IMR-90 (cell line): Measurements from ENCODE around the gene DDN. TPM values are rescaled to one million over a fixed set of nuclear protein-coding genes. Genes with fewer than 3 reads are reported as not detected.

Experiments used
- ATAC-seq: fragments of 200-7000 bp; cut with Tn5 transposase; 2 replicates; pipeline ENCODE4 v1.9.1; 2020; ENCODE audit warnings: low read depth, mild to moderate bottlenecking, moderate library complexity
- BruUV-seq: library from RNA; stranded (reverse); fragments of 400-500 nt; replicated peaks from 2 replicates; lab custom pipeline; 2021; lab: Mats Ljungman, UMichigan
- CTCF ChIA-PET: fragments of 300-600 bp; formaldehyde crosslinking; extraction: SDS; loops from one replicate; lab custom pipeline; 2021; ENCODE audit warnings: antibody characterized with exemption; lab: Yijun Ruan, JAX
- POLR2A ChIA-PET: fragments of 300-600 bp; sonication (Branson Sonifier 250); formaldehyde crosslinking; loops from one replicate; lab custom pipeline; 2022; ENCODE audit warnings: antibody characterized with exemption; ENCODE audit not compliant: unreplicated experiment; lab: Charles Lee
- DNase-seq: peaks from one replicate; pipeline ENCODE4 v3.0.0; 2013
- H2AFZ ChIP-seq: replicated peaks from 2 replicates; pipeline ENCODE3; 2013; ENCODE audit warnings: low read length, mild to moderate bottlenecking; ENCODE audit not compliant: poor library complexity
- H2AK5ac ChIP-seq: 2 replicates; pipeline ENCODE4 v1.6.1; 2013; ENCODE audit warnings: low read depth, low read length, inconsistent platforms
- H2AK9ac ChIP-seq: replicated peaks from 2 replicates; pipeline ENCODE3; 2013; ENCODE audit warnings: mild to moderate bottlenecking, low read depth, low read length, moderate library complexity; ENCODE audit not compliant: poor library complexity
- H2BK120ac ChIP-seq: 2 replicates; pipeline ENCODE4 v1.6.1; 2013; ENCODE audit warnings: low read depth, low read length, inconsistent platforms
- H2BK15ac ChIP-seq: 3 replicates; pipeline ENCODE4 v1.6.1; 2013; ENCODE audit warnings: low read depth, low read length, inconsistent platforms
- H2BK20ac ChIP-seq: 2 replicates; pipeline ENCODE4 v1.6.1; 2013; ENCODE audit warnings: low read depth, mild to moderate bottlenecking, inconsistent platforms, low read length, moderate library complexity
- H2BK5ac ChIP-seq: 2 replicates; pipeline ENCODE4 v1.6.1; 2013; ENCODE audit warnings: mild to moderate bottlenecking, low read depth, low read length, inconsistent platforms; ENCODE audit not compliant: poor library complexity, severe bottlenecking
- H3K14ac ChIP-seq: replicated peaks from 2 replicates; pipeline ENCODE4 v1.6.1; 2013; ENCODE audit warnings: low read depth, low read length, inconsistent platforms
- H3K18ac ChIP-seq: 2 replicates; pipeline ENCODE4 v1.6.1; 2013; ENCODE audit warnings: low read depth, low read length, control low read depth
- H3K23ac ChIP-seq: 2 replicates; pipeline ENCODE4 v1.6.1; 2013; ENCODE audit warnings: low read depth, low read length, inconsistent platforms
- H3K27ac ChIP-seq: 2 replicates; pipeline ENCODE4 v1.5.1; 2013; ENCODE audit warnings: mild to moderate bottlenecking, control low read depth, low read length; ENCODE audit not compliant: insufficient read depth
- H3K27me3 ChIP-seq: 2 replicates; pipeline ENCODE4 v1.6.1; 2013; ENCODE audit warnings: low read length; ENCODE audit not compliant: control insufficient read depth, insufficient read depth
- H3K36me3 ChIP-seq: 2 replicates; pipeline ENCODE4 v1.6.1; 2013; ENCODE audit warnings: low read length, mixed read lengths; ENCODE audit not compliant: control insufficient read depth, insufficient read depth
- H3K4ac ChIP-seq: 2 replicates; pipeline ENCODE4 v1.6.1; 2013; ENCODE audit warnings: low read depth, low read length, inconsistent platforms
- H3K4me1 ChIP-seq: 2 replicates; pipeline ENCODE4 v1.6.1; 2013; ENCODE audit warnings: low read length, mixed read lengths; ENCODE audit not compliant: control insufficient read depth, insufficient read depth
- H3K4me2 ChIP-seq: 2 replicates; pipeline ENCODE4 v1.6.1; 2013; ENCODE audit warnings: low read depth, mild to moderate bottlenecking, control low read depth, low read length, moderate library complexity
- H3K4me3 ChIP-seq: 2 replicates; pipeline ENCODE4 v1.5.1; 2013; ENCODE audit warnings: low read depth, mild to moderate bottlenecking, control low read depth, low read length, moderate library complexity; ENCODE audit not compliant: insufficient read depth
- H3K56ac ChIP-seq: 2 replicates; pipeline ENCODE4 v1.6.1; 2013; ENCODE audit warnings: low read length, inconsistent platforms; ENCODE audit not compliant: insufficient read depth; ENCODE audit errors: extremely low read depth
- H3K79me1 ChIP-seq, 2 experiments: 2 replicates each; pipeline ENCODE4 v1.6.1; 2013; ENCODE audit warnings: low read length in 2 of 2, inconsistent platforms in 1 of 2, low read depth in 1 of 2
- H3K9ac ChIP-seq: 2 replicates; pipeline ENCODE4 v1.6.1; 2013; ENCODE audit warnings: low read depth, low read length, control low read depth
- H3K9me1 ChIP-seq: 2 replicates; pipeline ENCODE4 v1.6.1; 2013; ENCODE audit warnings: low read length, inconsistent platforms; ENCODE audit not compliant: insufficient read depth
- H3K9me3 ChIP-seq: 2 replicates; pipeline ENCODE4 v1.6.1; 2013; ENCODE audit warnings: low read length; ENCODE audit not compliant: control insufficient read depth, insufficient read depth
- H4K20me1 ChIP-seq: 2 replicates; pipeline ENCODE4 v1.6.1; 2013; ENCODE audit warnings: low read length, inconsistent platforms; ENCODE audit not compliant: insufficient read depth
- H4K5ac ChIP-seq: 2 replicates; pipeline ENCODE4 v1.6.1; 2013; ENCODE audit warnings: mild to moderate bottlenecking, low read depth, low read length, control low read depth
- H4K8ac ChIP-seq, 2 experiments: 2 replicates each; pipeline ENCODE4 v1.6.1; 2013; ENCODE audit warnings: low read depth in 2 of 2, low read length in 2 of 2, control low read depth in 1 of 2, inconsistent platforms in 1 of 2
- H4K91ac ChIP-seq: 2 replicates; pipeline ENCODE4 v1.6.1; 2013; ENCODE audit warnings: low read depth, low read length, inconsistent platforms; ENCODE audit not compliant: insufficient read depth
- BHLHE40 ChIP-seq: fragments of 150-350 bp; IDR thresholded peaks from 2 replicates; pipeline ENCODE4 v1.6.1; 2016; ENCODE audit warnings: mild to moderate bottlenecking, low read depth, low read length
- WGBS, 2 experiments: methylation state at CpG; one replicate each; pipeline versions ENCODE4 v1.1.5 to v1.1.7; 2013; ENCODE audit warnings: missing lambda C conversion rate in 2 of 2; ENCODE audit not compliant: insufficient read length in 1 of 2; ENCODE audit errors: extremely low coverage in 2 of 2; 5-methylcytosine and 5-hydroxymethylcytosine counted together
- dilution Hi-C: fragments of 300-500 bp; cut with HindIII; formaldehyde crosslinking; loops from one replicate; pipeline ENCODE4 v1.14.3; 2018; ENCODE audit warnings: low sequenced_read_pairs; ENCODE audit not compliant: unreplicated experiment
- in situ Hi-C: fragments of 300-500 bp; cut with MboI; formaldehyde crosslinking; loops from 3 replicates; pipeline ENCODE4 v1.14.3; 2019; ENCODE audit warnings: low sequenced_read_pairs, inconsistent platforms, mixed read lengths
- intact Hi-C: fragments of 100-400 bp; cut with micrococcal nuclease; formaldehyde crosslinking; loops from 2 replicates; pipeline ENCODE4 v1.10.0; 2022
- polyA plus RNA-seq, 3 experiments: library from polyadenylated mRNA; depleted of rRNA; stranded (reverse); fragments of >200 nt; gene quantifications; 2 replicates each; pipeline ENCODE4 v1.2.3, GENCODE V29; 2012; ENCODE audit warnings: low replicate concordance in 1 of 3
- total RNA-seq: library from RNA; depleted of rRNA; stranded (reverse); fragments of >200 nt; gene quantifications from 2 replicates; pipeline ENCODE4 v1.2.3, GENCODE V29; 2012

Gene DDN
- total and polyA plus RNA-seq, 2 of the 4 experiments (the other 2 are of a cell fraction): 0.18 to 0.21 TPM

DNA sequence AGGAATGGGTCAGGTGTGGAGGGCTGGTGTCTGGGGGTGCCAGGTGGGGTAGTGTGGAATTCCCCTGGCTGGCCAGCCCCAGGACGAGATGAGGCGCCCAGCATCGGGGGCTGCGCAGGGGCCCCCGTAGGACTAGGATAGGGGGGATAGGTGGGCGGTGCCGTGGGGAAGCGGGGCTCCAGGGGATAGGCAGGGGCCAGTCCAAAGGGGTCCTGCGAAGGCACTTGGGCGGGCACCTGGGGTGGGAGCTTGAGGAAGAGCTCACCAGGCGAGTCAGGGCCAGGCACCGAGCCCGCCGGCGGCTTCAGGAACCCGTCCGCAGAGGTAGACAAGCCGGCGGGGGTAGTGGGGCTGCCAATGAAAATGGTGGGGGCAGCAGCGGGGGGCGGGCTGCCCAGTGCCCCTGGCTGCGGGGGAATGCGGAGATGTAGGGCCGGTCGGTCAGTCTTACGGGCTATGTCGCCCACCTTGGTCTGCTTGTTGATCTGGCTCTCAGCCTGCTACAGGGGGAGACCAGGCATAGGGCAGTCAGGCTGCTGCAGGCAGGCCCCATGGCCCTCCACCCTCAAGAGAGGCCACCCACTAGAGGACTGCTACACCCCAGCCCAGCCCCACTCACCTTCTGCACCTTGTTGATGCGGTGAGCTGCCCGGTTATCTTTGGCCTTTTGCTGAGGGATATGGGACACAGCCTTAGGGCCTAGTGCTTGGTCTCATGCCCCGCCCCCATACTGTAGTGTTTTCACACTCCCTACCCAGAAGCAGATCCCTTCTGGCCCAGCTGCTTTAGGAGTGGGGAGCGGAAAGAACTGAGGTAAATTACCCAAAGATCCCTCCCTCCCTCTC lies 42.1 kb upstream of the DDN start:
- BruUV-seq: no TSS peak

More for the DNA sequence above, 42.1 kb upstream of the DDN start:
- H4K8ac ChIP-seq: no peak overlapping the region
- intact Hi-C loops (no loop called here), in situ Hi-C loops (no loop called here), dilution Hi-C loops (no loop called here)
- H3K4me3 ChIP-seq: no peak overlapping the region
- H3K4me2 ChIP-seq: no peak overlapping the region
- no peak overlapping the region for H3K9ac ChIP-seq
- no peak overlapping the region for H2BK15ac ChIP-seq
- no peak overlapping the region for H3K14ac ChIP-seq
- no peak overlapping the region for H3K56ac ChIP-seq
- ATAC-seq: no peak
- POLR2A ChIA-PET: no interaction called here
- TF ChIP-seq BHLHE40: no peak
- H3K36me3 ChIP-seq: peaks cover 88% of the 10 kb centered on the region
- DNase-seq: no peak
- no peak overlapping the region for H3K27ac ChIP-seq
- no peak overlapping the region for H2AK5ac ChIP-seq
- H3K4me1 ChIP-seq: no peaks in the 10 kb centered on the region
- no peak overlapping the region for H3K4ac ChIP-seq
- no peak overlapping the region for H3K18ac ChIP-seq
- H2BK5ac ChIP-seq: no peak overlapping the region
- no peak overlapping the region for H2AK9ac ChIP-seq
- H2BK20ac ChIP-seq: no peak overlapping the region
- H3K9me1 ChIP-seq: no peaks in the 10 kb centered on the region
- peaks cover 23% of the 10 kb centered on the region; the same call in 1 of the 2 replicates for H4K20me1 ChIP-seq
- WGBS, 2 experiments: 97% methylated on average over 6 of the region's 31 CpGs; no CpG with 5 or more reads in 1 of the 2 experiments
- H2BK120ac ChIP-seq: no peak overlapping the region
- H4K91ac ChIP-seq: no peak overlapping the region
- no peaks in the 10 kb centered on the region for H3K27me3 ChIP-seq
- CTCF ChIA-PET: no interaction called here
- H4K5ac ChIP-seq: no peak overlapping the region
- peaks cover 28 to 42% of the 10 kb centered on the region in 2 experiments for H3K79me1 ChIP-seq
- H3K23ac ChIP-seq: no peak overlapping the region
- H3K9me3 ChIP-seq: no peaks in the 10 kb centered on the region
- H2AFZ ChIP-seq: no peak overlapping the region
